IMR-90 (cell line): ENCODE data around the gene S1PR5. TPM values are rescaled to one million over a fixed set of nuclear protein-coding genes. Genes with fewer than 3 reads are reported as not detected.

Experiments used
- ATAC-seq: fragments of 200-7000 bp; cut with Tn5 transposase; 2 replicates; pipeline ENCODE4 v1.9.1; 2020; ENCODE audit warnings: low read depth, mild to moderate bottlenecking, moderate library complexity
- BruUV-seq: library from RNA; stranded (reverse); fragments of 400-500 nt; replicated peaks from 2 replicates; lab custom pipeline; 2021; lab: Mats Ljungman, UMichigan
- CTCF ChIA-PET: fragments of 300-600 bp; formaldehyde crosslinking; extraction: SDS; loops from one replicate; lab custom pipeline; 2021; ENCODE audit warnings: antibody characterized with exemption; lab: Yijun Ruan, JAX
- POLR2A ChIA-PET: fragments of 300-600 bp; sonication (Branson Sonifier 250); formaldehyde crosslinking; loops from one replicate; lab custom pipeline; 2022; ENCODE audit warnings: antibody characterized with exemption; ENCODE audit not compliant: unreplicated experiment; lab: Charles Lee
- DNase-seq: peaks from one replicate; pipeline ENCODE4 v3.0.0; 2013
- H2AFZ ChIP-seq: replicated peaks from 2 replicates; pipeline ENCODE3; 2013; ENCODE audit warnings: low read length, mild to moderate bottlenecking; ENCODE audit not compliant: poor library complexity
- H2AK5ac ChIP-seq: 2 replicates; pipeline ENCODE4 v1.6.1; 2013; ENCODE audit warnings: low read depth, low read length, inconsistent platforms
- H2AK9ac ChIP-seq: replicated peaks from 2 replicates; pipeline ENCODE3; 2013; ENCODE audit warnings: mild to moderate bottlenecking, low read depth, low read length, moderate library complexity; ENCODE audit not compliant: poor library complexity
- H2BK120ac ChIP-seq: 2 replicates; pipeline ENCODE4 v1.6.1; 2013; ENCODE audit warnings: low read depth, low read length, inconsistent platforms
- H2BK15ac ChIP-seq: 3 replicates; pipeline ENCODE4 v1.6.1; 2013; ENCODE audit warnings: low read depth, low read length, inconsistent platforms
- H2BK20ac ChIP-seq: 2 replicates; pipeline ENCODE4 v1.6.1; 2013; ENCODE audit warnings: low read depth, mild to moderate bottlenecking, inconsistent platforms, low read length, moderate library complexity
- H2BK5ac ChIP-seq: 2 replicates; pipeline ENCODE4 v1.6.1; 2013; ENCODE audit warnings: mild to moderate bottlenecking, low read depth, low read length, inconsistent platforms; ENCODE audit not compliant: poor library complexity, severe bottlenecking
- H3K14ac ChIP-seq: replicated peaks from 2 replicates; pipeline ENCODE4 v1.6.1; 2013; ENCODE audit warnings: low read depth, low read length, inconsistent platforms
- H3K18ac ChIP-seq: 2 replicates; pipeline ENCODE4 v1.6.1; 2013; ENCODE audit warnings: low read depth, low read length, control low read depth
- H3K23ac ChIP-seq: 2 replicates; pipeline ENCODE4 v1.6.1; 2013; ENCODE audit warnings: low read depth, low read length, inconsistent platforms
- H3K27ac ChIP-seq: 2 replicates; pipeline ENCODE4 v1.5.1; 2013; ENCODE audit warnings: mild to moderate bottlenecking, control low read depth, low read length; ENCODE audit not compliant: insufficient read depth
- H3K27me3 ChIP-seq: 2 replicates; pipeline ENCODE4 v1.6.1; 2013; ENCODE audit warnings: low read length; ENCODE audit not compliant: control insufficient read depth, insufficient read depth
- H3K36me3 ChIP-seq: 2 replicates; pipeline ENCODE4 v1.6.1; 2013; ENCODE audit warnings: low read length, mixed read lengths; ENCODE audit not compliant: control insufficient read depth, insufficient read depth
- H3K4ac ChIP-seq: 2 replicates; pipeline ENCODE4 v1.6.1; 2013; ENCODE audit warnings: low read depth, low read length, inconsistent platforms
- H3K4me1 ChIP-seq: 2 replicates; pipeline ENCODE4 v1.6.1; 2013; ENCODE audit warnings: low read length, mixed read lengths; ENCODE audit not compliant: control insufficient read depth, insufficient read depth
- H3K4me2 ChIP-seq: 2 replicates; pipeline ENCODE4 v1.6.1; 2013; ENCODE audit warnings: low read depth, mild to moderate bottlenecking, control low read depth, low read length, moderate library complexity
- H3K4me3 ChIP-seq: 2 replicates; pipeline ENCODE4 v1.5.1; 2013; ENCODE audit warnings: low read depth, mild to moderate bottlenecking, control low read depth, low read length, moderate library complexity; ENCODE audit not compliant: insufficient read depth
- H3K56ac ChIP-seq: 2 replicates; pipeline ENCODE4 v1.6.1; 2013; ENCODE audit warnings: low read length, inconsistent platforms; ENCODE audit not compliant: insufficient read depth; ENCODE audit errors: extremely low read depth
- H3K79me1 ChIP-seq, 2 experiments: 2 replicates each; pipeline ENCODE4 v1.6.1; 2013; ENCODE audit warnings: low read length in 2 of 2, inconsistent platforms in 1 of 2, low read depth in 1 of 2
- H3K9ac ChIP-seq: 2 replicates; pipeline ENCODE4 v1.6.1; 2013; ENCODE audit warnings: low read depth, low read length, control low read depth
- H3K9me1 ChIP-seq: 2 replicates; pipeline ENCODE4 v1.6.1; 2013; ENCODE audit warnings: low read length, inconsistent platforms; ENCODE audit not compliant: insufficient read depth
- H3K9me3 ChIP-seq: 2 replicates; pipeline ENCODE4 v1.6.1; 2013; ENCODE audit warnings: low read length; ENCODE audit not compliant: control insufficient read depth, insufficient read depth
- H4K20me1 ChIP-seq: 2 replicates; pipeline ENCODE4 v1.6.1; 2013; ENCODE audit warnings: low read length, inconsistent platforms; ENCODE audit not compliant: insufficient read depth
- H4K5ac ChIP-seq: 2 replicates; pipeline ENCODE4 v1.6.1; 2013; ENCODE audit warnings: mild to moderate bottlenecking, low read depth, low read length, control low read depth
- H4K8ac ChIP-seq, 2 experiments: 2 replicates each; pipeline ENCODE4 v1.6.1; 2013; ENCODE audit warnings: low read depth in 2 of 2, low read length in 2 of 2, control low read depth in 1 of 2, inconsistent platforms in 1 of 2
- H4K91ac ChIP-seq: 2 replicates; pipeline ENCODE4 v1.6.1; 2013; ENCODE audit warnings: low read depth, low read length, inconsistent platforms; ENCODE audit not compliant: insufficient read depth
- BHLHE40 ChIP-seq: fragments of 150-350 bp; IDR thresholded peaks from 2 replicates; pipeline ENCODE4 v1.6.1; 2016; ENCODE audit warnings: mild to moderate bottlenecking, low read depth, low read length
- CEBPB ChIP-seq: IDR thresholded peaks from 2 replicates; pipeline ENCODE4 v1.6.1; 2012; ENCODE audit warnings: low read depth, low read length, improper control_type of control experiment
- CHD1 ChIP-seq: IDR thresholded peaks from 2 replicates; pipeline ENCODE4 v1.6.1; 2012; ENCODE audit warnings: low read depth, low read length, improper control_type of control experiment
- CTCF ChIP-seq: conservative IDR thresholded peaks from 2 replicates; pipeline ENCODE4 v1.5.1; 2012; ENCODE audit warnings: mild to moderate bottlenecking, low read depth, low read length, improper control_type of control experiment
- FOS ChIP-seq: fragments of 150-350 bp; IDR thresholded peaks from 2 replicates; pipeline ENCODE4 v1.6.1; 2016; ENCODE audit warnings: low read depth, low read length
- MAFK ChIP-seq: IDR thresholded peaks from 2 replicates; pipeline ENCODE4 v1.6.1; 2012; ENCODE audit warnings: low read depth, low read length, improper control_type of control experiment
- MAZ ChIP-seq: IDR thresholded peaks from 2 replicates; pipeline ENCODE4 v1.6.1; 2012; ENCODE audit warnings: low read depth, mild to moderate bottlenecking, low read length, improper control_type of control experiment, moderate library complexity, borderline replicate concordance
- NFE2L2 ChIP-seq: fragments of 150-350 bp; IDR thresholded peaks from 2 replicates; pipeline ENCODE4 v1.6.1; 2016; ENCODE audit warnings: low read depth, mild to moderate bottlenecking, low read length
- POLR2A ChIP-seq: IDR thresholded peaks from 2 replicates; pipeline ENCODE4 v1.6.1; 2012; ENCODE audit warnings: mild to moderate bottlenecking, low read depth, low read length
- RAD21 ChIP-seq: IDR thresholded peaks from 2 replicates; pipeline ENCODE4 v1.6.1; 2012; ENCODE audit warnings: low read length, improper control_type of control experiment
- RCOR1 ChIP-seq: IDR thresholded peaks from 2 replicates; pipeline ENCODE4 v1.6.1; 2012; ENCODE audit warnings: mild to moderate bottlenecking, low read length, improper control_type of control experiment; ENCODE audit not compliant: insufficient replicate concordance
- RFX5 ChIP-seq: IDR thresholded peaks from 2 replicates; pipeline ENCODE4 v1.8.0; 2012; ENCODE audit warnings: low read depth, mild to moderate bottlenecking, low read length, moderate library complexity
- USF2 ChIP-seq: fragments of 150-350 bp; IDR thresholded peaks from 2 replicates; pipeline ENCODE4 v1.6.1; 2017; ENCODE audit warnings: mild to moderate bottlenecking, antibody characterized with exemption, low read length, low read depth
- WGBS, 2 experiments: methylation state at CpG; one replicate each; pipeline versions ENCODE4 v1.1.5 to v1.1.7; 2013; ENCODE audit warnings: missing lambda C conversion rate in 2 of 2; ENCODE audit not compliant: insufficient read length in 1 of 2; ENCODE audit errors: extremely low coverage in 2 of 2; 5-methylcytosine and 5-hydroxymethylcytosine counted together
- dilution Hi-C: fragments of 300-500 bp; cut with HindIII; formaldehyde crosslinking; loops from one replicate; pipeline ENCODE4 v1.14.3; 2018; ENCODE audit warnings: low sequenced_read_pairs; ENCODE audit not compliant: unreplicated experiment
- in situ Hi-C: fragments of 300-500 bp; cut with MboI; formaldehyde crosslinking; loops from 3 replicates; pipeline ENCODE4 v1.14.3; 2019; ENCODE audit warnings: low sequenced_read_pairs, inconsistent platforms, mixed read lengths
- intact Hi-C: fragments of 100-400 bp; cut with micrococcal nuclease; formaldehyde crosslinking; loops from 2 replicates; pipeline ENCODE4 v1.10.0; 2022
- polyA plus RNA-seq, 3 experiments: library from polyadenylated mRNA; depleted of rRNA; stranded (reverse); fragments of >200 nt; gene quantifications; 2 replicates each; pipeline ENCODE4 v1.2.3, GENCODE V29; 2012; ENCODE audit warnings: low replicate concordance in 1 of 3
- total RNA-seq: library from RNA; depleted of rRNA; stranded (reverse); fragments of >200 nt; gene quantifications from 2 replicates; pipeline ENCODE4 v1.2.3, GENCODE V29; 2012
- TF ChIP-seq, protein P1 (sequence below): fragments of 150-350 bp; IDR thresholded peaks from 2 replicates; pipeline ENCODE4 v1.6.1; 2016; ENCODE audit warnings: low read depth, mild to moderate bottlenecking, low read length, moderate library complexity, borderline replicate concordance

Gene S1PR5
- total and polyA plus RNA-seq, 2 of the 4 experiments (the other 2 are of a cell fraction): 0.36 to 0.55 TPM

GRCh38 chr19:10546817-10547216, 29.6 kb upstream of the S1PR5 start:
- intact Hi-C loops (no loop called here), in situ Hi-C loops (no loop called here), dilution Hi-C loops (no loop called here)
- H3K23ac ChIP-seq: no peak overlapping the region
- H3K56ac ChIP-seq: no peak overlapping the region
- H3K4ac ChIP-seq: no peak overlapping the region
- DNase-seq (no peak), ATAC-seq (no peak)
- H3K18ac ChIP-seq: no peak overlapping the region
- BruUV-seq: no TSS peak
- peaks cover 13% of the 10 kb centered on the region; the same call in 1 of the 2 replicates for H3K9me1 ChIP-seq
- H3K79me1 ChIP-seq: peaks cover 20 to 44% of the 10 kb centered on the region in 2 experiments
- no peaks in the 10 kb centered on the region for H3K27me3 ChIP-seq
- no peaks in the 10 kb centered on the region for H3K9me3 ChIP-seq
- H3K27ac ChIP-seq: no peak overlapping the region
- no peak overlapping the region for H3K14ac ChIP-seq
- H2BK15ac ChIP-seq: no peak overlapping the region
- no peak overlapping the region for H2BK120ac ChIP-seq
- POLR2A ChIA-PET: no interaction called here
- WGBS, 2 experiments: 93% methylated on average over 7 of the region's 17 CpGs; no CpG with 5 or more reads in 1 of the 2 experiments
- H3K4me1 ChIP-seq: peaks cover 5% of the 10 kb centered on the region; the same call in 1 of the 2 replicates
- no peak overlapping the region for H4K8ac ChIP-seq
- no peak for TF ChIP-seq USF2
- TF ChIP-seq POLR2A: no peak
- no peak for TF ChIP-seq RAD21
- TF ChIP-seq, protein P1, sequence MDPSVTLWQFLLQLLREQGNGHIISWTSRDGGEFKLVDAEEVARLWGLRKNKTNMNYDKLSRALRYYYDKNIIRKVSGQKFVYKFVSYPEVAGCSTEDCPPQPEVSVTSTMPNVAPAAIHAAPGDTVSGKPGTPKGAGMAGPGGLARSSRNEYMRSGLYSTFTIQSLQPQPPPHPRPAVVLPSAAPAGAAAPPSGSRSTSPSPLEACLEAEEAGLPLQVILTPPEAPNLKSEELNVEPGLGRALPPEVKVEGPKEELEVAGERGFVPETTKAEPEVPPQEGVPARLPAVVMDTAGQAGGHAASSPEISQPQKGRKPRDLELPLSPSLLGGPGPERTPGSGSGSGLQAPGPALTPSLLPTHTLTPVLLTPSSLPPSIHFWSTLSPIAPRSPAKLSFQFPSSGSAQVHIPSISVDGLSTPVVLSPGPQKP: no peak
- TF ChIP-seq RCOR1: no peak
- TF ChIP-seq BHLHE40: no peak
- no peak for TF ChIP-seq FOS
- TF ChIP-seq MAFK: no peak
- no peak for TF ChIP-seq CHD1
- TF ChIP-seq RFX5: no peak
- no peak for TF ChIP-seq CEBPB
- TF ChIP-seq NFE2L2: no peak
- TF ChIP-seq CTCF: no peak
- TF ChIP-seq MAZ: no peak
- peaks cover 10% of the 10 kb centered on the region for H4K20me1 ChIP-seq
- no peak overlapping the region for H3K4me2 ChIP-seq
- no peak overlapping the region for H4K5ac ChIP-seq
- H2AK5ac ChIP-seq: no peak overlapping the region
- H2AK9ac ChIP-seq: no peak overlapping the region
- no peak overlapping the region for H2BK20ac ChIP-seq
- no peak overlapping the region for H4K91ac ChIP-seq
- no peak overlapping the region for H2AFZ ChIP-seq
- peaks cover 32% of the 10 kb centered on the region for H3K36me3 ChIP-seq
- H3K9ac ChIP-seq: no peak overlapping the region
- H3K4me3 ChIP-seq: no peak overlapping the region
- H2BK5ac ChIP-seq: no peak overlapping the region
- CTCF ChIA-PET: no interaction called here
